Measurements from ENCODE around the gene FANCD2OS.
"Not testable (repeated sequence)": the region's sequence is repeated elsewhere in the genome, so short reads cannot be mapped to it uniquely, and the experiment has no call there.

FANCD2OS gene, protein sequence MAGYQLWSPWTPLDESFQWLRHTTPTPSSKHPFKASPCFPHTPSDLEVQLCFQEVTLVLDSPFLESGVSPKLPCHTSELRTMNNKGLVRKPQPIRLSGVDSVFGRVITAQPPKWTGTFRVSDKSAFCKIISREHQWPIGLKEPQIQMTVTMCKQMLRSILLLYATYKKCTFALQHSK

DNA sequence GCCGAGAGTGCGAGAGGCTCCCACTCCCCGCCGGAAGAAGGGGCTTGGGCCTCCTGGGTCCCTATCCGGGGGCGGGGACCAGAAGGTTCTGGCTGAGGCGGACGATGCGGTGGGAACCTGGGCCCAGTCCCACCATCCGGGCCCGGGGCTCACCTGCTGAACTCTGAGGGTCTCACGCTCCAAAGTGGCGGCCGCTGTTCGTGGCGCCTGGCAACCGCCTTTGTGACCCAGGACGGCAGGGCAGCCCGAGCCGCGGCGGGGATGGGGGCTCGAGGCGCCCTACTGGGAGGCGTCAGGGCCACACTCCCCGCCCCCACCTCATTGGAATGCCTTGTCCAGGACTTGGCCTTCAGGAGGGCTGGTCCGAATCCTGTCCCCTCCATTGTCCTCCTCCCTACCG lies at the start of gene FANCD2OS:
TSS of gene FANCD2OS (minus strand) at position 165 of the 400 bp plus-strand sequence. CDS start 3,481 bp downstream, outside the sequence.
- DNase-seq, result no peak

DNA sequence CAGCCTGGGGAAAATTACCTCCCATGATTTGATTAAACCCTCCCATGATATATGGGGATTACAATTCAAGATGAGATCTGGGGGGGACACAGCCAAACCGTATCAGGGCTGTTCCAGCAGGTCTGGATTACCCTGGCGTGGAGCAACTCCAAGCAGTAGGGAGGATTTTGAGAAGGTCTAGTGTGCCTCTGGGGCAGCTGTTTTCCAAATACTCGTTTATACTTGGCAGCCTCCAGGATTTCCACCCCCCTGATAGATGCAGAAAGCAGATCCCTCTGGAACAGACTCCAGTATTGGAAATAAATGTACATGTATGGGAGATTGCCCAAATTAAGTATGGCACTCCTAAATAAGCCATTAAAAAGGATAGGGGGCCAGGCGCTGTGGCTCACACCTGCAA lies 49.0 kb upstream of the FANCD2OS start:
- no peak for DNase-seq

DNA sequence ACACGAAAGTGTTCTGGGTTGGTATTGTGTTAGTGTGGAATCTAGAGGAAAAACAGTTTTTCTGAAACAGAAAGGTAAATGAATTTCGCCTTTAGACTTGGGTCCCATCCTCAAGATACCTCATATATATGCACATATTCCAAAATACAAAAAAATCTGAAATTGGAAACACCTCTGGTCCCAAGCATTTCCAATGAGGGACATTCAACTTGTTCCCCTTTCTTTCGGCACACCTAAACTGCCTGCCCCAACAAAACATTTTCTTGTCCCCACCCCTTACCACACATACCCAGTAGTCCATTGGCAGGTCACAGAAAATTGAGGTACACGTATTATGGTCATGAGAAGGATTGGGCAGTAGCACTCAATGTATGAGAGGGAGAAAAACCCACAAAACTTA lies 47.6 kb upstream of the FANCD2OS start:
- DNase-seq, result no peak

DNA sequence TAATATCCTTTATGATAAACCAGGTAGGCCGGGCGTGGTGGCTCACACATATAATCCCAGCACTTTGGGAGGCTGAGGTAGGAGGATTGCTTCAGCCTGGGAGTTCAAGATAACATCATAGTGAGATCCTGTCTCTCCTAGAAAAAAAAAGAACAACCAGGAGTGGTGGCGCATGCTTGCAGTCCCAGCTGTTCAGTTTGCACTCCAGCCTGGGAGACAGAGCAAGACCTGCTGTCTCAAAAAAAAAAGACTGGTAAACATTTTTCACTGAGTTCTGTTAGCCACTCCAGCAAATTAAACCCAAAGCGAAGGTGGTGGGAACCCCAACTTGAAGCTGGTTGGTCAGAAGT lies 47.0 kb upstream of the FANCD2OS start:
- no peak for DNase-seq

DNA sequence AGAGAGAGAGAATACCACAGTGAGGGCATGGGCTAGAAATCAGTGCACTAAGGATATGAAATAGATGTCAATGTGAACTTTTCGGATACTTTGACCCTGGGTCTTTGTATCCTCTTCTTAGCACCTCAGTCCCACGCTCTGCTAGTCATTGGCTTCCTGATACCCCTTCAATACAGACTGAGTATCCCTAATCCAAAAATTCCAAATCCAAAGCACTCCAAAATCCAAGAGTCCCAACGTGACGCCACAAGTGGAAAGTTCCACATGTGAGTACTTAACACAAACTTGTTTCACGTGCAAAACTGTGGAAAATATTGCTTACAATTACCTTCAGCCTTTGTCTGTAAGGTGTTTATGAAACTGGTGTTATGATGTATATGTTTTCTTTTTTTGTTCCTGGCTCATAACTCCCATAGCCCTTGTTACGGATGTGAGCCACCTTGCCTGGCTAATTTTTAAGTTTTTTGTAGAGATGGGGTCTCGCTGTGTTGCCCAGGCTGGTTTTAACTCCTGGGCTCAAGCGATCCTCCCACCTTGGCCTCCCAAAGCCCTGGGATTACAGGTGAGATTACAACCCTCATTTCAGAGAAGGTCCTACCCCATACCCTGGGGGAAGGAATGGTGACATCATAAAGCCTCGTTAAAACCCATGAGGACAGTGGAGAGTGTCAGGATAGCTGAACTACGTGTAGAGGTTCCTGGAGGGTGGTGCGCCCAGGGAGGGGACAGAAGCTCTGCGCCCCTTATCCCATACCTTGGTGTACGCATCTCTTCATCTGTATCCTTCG lies 46.5 kb upstream of the FANCD2OS start:
- no peak for DNase-seq

DNA sequence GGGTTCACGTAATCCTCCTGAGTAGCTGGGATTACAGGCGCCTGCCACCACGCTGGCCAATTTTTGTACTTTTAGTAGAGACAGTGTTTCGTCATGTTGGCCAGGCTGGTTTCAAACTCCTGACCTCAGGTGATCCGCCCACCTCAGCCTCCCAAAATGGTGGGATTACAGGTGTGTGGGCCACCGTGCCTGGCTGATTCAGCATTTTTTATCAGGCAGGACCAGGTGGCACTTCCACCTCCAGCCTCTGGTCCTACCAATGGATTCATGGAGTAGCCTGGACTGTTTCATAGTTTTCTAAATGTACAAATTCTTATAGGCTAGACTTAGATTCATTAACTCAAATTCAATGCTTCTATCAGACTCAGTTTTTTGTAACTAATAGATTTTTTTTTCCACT lies 42.9 kb upstream of the FANCD2OS start:
- DNase-seq, result no peak

DNA sequence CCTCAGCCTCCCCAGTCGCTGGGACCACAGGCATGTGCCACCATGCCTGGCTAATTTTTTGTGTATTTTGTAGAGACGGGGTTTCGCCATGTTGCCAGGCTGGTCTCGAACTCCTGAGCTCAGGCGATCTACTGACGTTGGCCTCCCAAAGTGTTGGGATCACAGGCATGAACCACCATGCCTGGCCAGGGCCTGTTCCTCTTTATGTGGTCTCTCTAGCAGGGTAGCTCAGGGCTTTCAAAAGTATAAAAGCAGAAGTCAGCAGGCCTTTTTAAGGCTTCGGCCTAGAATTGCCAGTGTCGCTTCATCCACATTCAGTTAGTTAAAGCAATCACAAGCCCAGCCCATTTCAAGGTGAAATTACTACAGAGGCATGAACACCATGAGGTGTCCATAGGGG lies 41.2 kb upstream of the FANCD2OS start:
- DNase-seq, result no peak

DNA sequence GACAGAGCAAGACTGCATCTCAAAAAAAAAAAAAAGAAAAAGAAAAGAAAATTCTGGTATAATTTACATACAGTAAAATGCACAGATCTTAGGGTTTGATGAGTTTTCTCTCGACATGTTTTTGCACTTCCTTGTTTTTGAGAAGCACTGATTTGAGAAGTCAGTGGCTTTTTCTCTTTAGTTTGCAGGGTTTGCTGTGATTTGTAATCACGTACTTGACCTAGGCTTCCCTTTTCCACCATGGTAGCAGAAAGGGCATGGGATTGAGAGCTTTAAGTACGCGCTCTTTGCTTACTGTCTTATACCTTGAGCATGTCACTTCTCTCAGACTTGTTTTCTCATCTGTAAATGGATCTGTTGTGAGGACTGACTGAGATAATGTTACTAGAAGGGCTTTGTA lies 37.6 kb upstream of the FANCD2OS start:
- no peak for DNase-seq

DNA sequence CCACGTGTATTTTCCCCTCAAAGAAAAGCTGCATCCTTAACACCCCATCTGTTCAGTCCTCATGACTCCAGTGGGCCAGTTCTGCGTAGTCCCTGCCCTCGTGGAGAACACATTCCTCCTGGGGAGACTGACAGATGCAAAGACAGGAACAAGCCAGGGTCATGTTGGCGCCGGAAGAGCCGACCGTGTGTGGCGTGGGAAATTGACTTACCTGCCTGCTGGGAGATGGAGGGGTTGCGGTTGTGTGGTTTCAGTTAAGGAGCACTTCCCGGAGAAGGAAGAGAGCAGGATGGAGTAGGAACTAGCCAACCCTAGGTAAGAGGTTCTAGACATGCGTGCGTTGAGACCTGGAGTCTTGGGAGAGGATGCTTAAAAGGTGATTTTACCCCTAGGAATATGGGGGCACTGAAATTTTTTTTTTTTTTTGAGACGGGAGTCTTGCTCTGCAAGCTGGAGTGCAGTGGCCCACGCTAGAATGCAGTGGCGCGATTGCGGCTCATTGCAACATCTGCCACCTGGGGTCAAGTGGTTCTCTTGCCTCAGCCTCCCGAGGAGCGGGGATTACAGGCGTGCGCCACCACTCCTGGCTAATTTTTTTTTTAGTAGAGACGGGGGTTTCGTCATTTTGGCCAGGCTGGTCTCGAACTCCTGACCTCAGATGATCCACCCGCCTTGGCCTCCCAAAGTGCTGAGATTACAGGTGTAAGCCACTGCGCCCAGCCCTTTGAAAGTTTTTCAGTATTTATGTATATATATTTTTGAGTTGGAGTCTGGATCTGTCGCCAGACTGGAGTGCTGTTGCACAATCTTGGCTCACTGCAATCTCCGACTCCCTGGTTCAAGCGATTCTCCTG lies 34.9 kb upstream of the FANCD2OS start:
- DNase-seq, result peak; percentile 7

DNA sequence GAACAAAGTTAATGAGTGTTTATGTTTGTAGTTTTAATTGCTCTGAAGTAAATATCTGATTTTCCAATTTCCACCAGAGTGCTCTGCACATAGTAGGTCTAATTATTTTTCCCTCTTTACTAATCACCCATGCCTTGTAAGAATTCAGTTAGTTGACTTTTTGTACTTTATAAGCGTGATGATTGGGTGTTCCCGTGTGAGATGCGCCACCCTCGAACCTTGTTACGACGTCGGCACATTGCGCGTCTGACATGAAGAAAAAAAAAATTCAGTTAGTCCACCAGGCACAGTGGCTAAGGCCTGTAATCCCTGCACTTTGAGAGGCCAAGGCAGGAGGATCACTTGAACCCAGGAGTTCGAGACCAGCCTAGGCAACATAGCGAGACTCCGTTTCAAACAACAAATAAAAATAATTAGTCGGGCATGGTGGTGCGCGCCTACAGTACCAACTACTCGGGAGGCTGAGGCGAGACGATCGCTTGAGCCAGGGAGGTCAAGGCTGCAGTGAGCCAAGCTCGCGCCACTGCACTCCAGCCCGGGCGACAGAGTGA lies 33.0 kb upstream of the FANCD2OS start:
- DNase-seq, result no peak

DNA sequence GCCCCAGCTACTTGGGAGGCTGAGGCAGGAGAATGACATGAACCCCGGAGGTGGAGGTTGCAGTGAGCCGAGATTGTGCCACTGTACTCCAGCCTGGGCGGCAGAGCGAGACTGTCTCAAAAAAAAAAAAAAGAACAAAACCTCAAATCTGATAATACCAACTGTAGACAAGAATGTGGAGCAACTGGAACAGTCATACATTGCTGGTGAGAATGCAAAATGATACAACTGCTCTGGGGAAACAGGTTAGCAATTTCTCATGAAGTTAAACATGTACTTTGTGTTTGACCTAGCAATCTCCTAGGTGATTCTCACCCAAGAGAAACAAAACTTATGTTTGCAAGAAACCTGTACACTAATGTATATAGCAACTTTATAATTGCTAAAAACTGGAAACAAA lies 29.1 kb upstream of the FANCD2OS start:
- DNase-seq, result no peak

DNA sequence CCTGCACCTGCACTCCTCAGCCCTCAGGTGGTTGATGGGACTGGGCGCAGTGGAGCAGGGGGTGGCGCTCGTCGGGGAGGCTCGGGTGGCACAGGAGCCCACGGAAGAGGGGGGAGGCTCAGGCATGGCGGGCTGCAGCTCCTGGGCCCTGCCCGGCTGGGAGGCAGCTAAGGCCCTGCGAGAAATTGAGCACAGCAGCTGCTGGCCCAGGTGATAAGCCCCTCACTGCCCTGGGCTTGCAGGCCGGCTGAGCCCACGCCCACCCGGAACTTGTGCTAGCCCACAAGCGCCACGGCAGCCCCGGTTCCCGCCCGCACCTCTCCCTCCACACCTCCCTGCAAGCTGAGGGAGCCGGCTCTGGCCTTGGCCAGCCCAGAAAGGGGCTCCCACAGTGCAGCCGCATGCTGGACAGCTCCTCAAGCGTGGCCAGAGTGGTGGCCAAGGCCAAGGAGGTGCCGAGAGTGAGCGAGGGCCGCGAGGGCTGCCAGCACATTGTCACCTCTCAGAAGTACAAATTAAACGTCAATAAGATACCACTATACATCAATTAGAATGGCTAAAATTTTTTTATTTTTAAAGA lies 28.5 kb upstream of the FANCD2OS start:
- no peak for DNase-seq

DNA sequence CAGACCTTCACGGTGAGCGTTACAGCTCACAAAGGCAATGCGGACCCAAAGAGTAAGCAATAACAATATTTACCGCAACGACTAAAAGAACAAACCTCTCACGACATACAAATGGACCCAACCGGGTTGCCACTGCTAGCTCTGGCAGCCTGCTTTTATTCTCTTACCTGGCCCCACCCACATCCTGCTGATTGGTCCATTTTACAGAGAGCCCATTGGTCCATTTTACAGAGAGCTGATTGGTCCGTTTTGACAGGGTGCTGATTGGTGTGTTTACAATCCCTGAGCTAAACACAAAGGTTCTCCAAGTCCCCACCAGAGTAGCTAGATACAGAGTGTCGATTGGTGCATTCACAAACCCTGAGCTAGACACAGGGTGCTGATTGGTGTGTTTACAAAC lies 27.8 kb upstream of the FANCD2OS start:
- not testable (repeated sequence) for DNase-seq

DNA sequence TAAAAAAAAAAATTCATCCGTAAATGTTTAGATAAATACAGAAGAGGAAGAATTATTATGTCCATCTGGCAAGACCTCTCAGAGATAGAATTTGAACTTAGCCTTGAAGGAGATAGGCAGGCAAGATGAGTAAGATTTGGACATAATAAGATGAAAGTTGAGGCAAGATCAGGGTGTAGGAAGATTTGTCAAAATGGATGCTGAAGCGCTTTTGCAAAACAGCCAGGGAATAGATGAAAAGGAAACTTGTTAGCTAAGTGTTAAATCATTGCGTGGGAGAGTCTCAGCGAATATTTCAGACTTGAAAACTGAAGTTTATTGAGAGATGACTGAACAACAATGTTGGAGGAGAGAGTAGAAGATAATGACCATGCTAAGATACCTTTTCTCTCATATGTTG lies 14.7 kb upstream of the FANCD2OS start:
- DNase-seq, result no peak

DNA sequence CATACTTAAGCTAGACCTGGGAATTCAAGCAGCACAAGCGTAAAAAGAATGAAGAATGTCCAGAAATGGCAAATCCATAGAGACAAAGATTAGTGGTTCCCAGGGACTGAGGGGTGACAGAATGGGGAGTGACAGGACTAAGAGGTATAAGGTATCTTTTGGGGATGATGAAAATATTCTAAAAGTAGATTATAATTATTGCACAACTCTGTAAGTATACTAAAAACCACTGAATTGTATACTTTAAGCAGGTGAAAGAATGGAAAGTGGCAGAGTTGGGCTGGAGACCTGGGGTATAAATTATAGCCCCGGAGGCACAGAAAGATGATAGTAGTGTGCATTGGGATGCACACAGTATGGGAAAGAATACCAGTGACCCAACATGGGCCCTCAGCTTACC lies 13.0 kb upstream of the FANCD2OS start:
- no peak for DNase-seq

DNA sequence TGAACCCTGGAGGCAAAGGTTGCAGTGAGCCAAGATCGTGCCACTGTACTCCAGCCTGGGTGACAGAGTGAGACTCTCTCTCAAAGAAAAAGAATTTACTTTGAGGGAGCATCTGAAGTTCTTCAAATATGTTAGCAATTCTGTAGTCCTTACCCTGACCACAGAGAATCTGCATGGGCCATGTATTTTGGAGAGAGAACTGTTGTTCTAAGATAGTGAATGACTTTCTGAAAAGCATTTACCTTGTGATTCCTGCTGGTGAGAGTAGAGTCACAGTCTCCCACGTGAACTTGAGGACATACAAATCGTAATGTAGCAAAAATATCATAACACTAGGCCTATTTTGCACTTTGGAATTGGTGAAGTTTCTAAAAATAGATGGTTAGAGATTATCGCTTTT lies 11.3 kb upstream of the FANCD2OS start:
- no peak for DNase-seq

DNA sequence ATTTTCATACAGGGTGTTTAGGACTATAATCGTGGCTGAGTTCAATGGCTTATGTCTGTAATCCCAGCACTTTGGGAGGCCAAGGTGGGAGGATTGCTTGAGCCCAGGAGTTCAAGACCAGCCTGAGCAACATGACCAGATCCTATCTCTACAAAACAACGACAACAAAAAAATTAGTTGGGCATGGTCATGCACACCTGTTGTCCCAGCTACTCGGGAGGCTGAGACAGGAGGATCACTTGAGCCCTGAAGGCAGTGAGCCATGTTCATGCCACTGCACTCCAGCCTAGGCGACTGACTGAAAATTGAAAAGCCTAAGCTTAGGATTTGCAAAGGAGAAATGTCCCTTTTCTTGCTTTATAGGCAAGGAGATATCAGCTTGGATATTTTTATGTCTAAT lies 8.9 kb upstream of the FANCD2OS start:
- no peak for DNase-seq

DNA sequence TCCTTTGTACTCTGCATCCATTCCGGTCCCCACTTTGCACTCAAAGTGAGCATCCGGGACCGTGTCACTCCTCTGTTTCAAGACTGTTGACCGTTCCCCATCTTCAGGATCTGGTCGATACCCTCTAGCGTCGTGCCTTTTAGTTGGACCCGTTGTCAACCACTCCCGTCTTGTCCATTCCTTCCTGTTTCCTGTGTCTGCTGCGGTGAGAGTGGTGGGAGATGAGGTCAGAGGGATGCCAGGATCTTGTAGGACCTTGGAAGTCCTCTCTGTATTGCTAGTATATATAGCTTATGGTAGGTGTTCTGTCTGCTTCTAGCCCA lies 8.0 kb upstream of the FANCD2OS start:
- no peak for DNase-seq

DNA sequence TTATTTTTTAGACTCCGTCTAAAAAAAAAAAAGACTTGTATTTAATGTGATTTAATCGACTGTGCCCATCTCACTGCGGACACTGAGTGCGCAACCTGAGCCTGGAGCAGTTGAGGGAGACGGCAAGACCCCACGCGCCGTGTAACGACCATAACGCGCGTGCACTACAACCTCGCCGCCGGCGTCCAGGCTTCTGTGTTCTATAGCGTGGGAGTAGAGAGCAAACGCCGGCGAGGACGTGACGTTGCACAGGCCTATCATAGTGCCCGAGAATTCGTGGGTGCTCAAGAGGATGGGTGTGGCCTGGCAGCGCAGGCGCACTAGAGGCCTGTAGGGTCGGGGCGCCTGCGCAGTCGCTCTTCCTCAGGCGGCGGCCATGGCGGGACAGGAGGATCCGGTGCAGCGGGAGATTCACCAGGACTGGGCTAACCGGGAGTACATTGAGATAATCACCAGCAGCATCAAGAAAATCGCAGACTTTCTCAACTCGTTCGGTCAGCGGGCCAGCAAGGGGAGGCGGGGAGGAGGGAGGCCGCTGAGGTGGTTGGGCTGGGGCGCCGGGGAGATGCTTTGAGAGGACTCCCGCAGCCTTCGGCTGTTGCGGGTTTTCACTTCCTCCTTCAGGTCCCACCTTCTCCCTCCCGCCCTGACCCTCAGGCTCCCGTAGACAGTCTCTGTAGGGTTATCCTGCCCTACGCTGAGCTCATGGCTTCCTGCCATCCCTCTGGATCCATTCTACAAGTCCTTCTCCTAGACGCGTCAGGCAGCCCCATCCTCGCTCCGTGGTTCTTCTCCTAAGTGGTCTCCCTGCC lies 7.5 kb upstream of the FANCD2OS start, which contains the start of gene BRK1:
TSS of gene BRK1 (plus strand) at position 350 of the 812 bp plus-strand sequence. CDS start at position 377, 27 bp downstream.
- DNase-seq, result peak; percentile 92

DNA sequence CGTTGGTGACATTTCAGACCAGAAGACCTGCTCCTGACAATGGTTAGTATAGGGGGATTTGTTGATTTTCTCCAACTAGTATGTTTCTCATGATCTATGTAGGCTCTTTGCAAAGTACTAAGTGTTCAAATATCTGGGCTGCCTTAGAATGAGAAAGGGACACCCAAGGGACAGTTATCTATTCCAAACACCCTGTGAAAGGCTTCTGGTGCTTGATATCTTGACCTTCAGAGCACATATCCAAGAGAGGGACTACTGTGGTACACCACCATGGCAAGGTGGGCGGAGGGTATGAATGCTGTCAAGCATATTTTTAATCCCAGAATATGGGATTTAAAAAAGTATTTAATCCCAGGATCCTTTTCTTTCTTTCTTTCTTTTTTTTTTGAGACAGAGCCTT lies 1.1 kb downstream of the FANCD2OS start:
- DNase-seq, result no peak

DNA sequence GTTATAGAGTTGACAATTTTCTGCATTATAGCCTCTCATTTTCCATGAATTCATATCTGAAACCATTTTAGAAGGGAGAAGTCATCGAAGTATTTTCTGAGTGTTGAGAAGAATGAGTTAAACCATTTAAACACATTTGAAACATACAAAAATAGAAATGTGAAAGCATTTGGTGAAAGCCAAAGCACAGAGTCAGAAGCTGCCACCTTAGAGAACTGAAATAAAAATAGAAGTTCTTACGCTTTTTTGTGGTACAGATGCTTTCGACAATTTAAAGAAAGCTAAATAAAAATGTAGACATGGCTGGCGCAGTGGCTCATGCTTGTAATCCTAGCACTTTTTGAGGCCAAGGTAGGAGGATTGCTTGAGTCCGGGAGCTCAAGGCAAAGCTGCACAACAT lies 9.0 kb downstream of the FANCD2OS start:
- DNase-seq, result no peak

DNA sequence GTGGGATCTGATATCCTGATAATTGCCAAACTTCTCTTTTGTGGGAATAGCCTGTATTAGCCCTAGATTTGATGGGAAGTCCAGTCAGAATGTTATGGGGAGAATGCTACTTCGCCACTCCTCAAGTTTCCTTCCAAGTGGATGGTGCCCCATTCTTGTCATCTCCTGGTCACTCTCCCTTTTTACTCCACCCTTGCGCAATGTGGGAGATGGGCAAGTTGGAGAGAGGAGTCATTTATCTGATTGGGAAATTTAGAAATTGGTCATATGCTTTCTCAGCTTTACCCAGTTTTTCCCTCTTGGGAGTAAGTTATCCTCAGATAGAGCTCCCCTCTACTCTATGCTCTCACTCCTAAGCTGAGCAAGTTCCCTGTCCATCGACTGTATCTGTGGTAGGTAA lies 14.4 kb downstream of the FANCD2OS start:
- DNase-seq, result no peak
